Amniotic epithelial cell (primary cell): Measurements from ENCODE around the gene OR13H1.
"Not testable (repeated sequence)": the region's sequence is repeated elsewhere in the genome, so short reads cannot be mapped to it uniquely, and the experiment has no call there.

Source experiments
- DNase-seq: peaks from one replicate; pipeline ENCODE4 v3.0.0-alpha.2; 2010; ENCODE audit warnings: low read depth

The OR13H1 gene

GRCh38 chrX:131543774-131544173, at the start of gene OR13H1:
Gene OR13H1, plus strand, starts transcription at chrX:131544074. Its CDS starts 0 bp downstream, at chrX:131544074.
- no peak for DNase-seq

DNA sequence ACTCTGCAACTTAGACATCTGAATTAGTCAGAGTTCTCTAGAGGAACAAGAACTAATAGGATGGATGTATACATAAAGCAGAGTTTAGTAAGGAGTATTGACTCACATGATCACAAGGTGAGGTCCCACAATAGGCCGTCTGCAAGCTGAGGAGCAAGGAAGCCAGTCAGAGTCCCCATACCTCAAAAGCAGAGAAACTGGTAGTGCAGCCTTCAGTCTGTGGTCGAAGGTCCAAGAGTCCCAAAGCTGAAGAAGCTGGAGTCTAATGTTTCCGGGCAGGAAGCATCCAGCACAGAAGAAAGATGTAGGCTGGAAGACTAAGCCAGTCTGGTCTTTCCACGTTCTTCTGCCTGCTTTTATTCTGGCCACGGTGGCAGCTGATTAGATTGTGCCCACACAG, 42.3 kb upstream of the OR13H1 start:
- not testable (repeated sequence) for DNase-seq

DNA sequence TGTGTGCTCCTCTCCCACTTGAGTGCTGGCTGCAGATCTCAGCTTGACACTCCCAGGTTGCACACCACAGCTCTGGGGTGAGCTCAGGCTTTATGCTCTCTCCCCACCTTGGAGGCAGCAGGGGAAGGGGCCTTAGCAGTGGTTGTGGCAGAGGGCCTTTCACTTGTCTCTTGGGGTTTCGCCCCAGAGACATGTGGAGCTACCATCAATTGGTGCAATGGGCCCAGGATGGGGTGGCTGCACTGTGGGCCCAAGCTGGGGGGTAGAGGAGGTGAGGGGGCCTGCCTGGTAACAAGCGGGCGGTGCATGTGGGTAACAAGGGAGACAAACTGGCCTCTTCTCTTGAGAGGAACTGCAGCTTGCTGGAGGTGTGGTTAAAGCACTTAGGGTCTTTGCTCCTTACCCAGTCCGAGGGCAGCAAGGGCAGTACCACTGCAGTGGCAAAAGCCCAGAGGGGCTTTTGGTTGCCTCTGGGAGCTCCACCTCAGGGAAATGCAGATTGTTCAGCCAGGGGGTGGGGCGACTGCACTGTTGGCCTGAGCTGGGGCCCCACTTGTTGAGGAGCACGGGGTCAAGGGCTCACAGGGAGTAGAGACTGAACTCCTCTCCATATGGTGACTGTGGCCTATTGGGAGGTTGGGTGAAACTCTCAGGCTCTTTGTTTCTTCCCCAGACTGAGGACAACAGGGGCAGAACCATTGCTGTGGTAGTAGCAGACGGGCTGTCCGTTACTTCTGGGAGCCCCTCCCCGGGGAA, 30.5 kb upstream of the OR13H1 start:
- DNase-seq, result no peak

GRCh38 chrX:131521824-131522223, 22.1 kb upstream of the OR13H1 start:
- no peak for DNase-seq

DNA sequence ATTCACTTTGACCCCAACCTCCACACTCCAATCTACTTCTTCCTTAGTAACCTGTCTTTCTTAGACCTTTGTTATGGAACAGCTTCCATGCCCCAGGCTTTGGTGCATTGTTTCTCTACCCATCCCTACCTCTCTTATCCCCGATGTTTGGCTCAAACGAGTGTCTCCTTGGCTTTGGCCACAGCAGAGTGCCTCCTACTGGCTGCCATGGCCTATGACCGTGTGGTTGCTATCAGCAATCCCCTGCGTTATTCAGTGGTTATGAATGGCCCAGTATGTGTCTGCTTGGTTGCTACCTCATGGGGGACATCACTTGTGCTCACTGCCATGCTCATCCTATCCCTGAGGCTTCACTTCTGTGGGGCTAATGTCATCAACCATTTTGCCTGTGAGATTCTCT, 344 bp downstream of the OR13H1 start:
- DNase-seq, result no peak

DNA sequence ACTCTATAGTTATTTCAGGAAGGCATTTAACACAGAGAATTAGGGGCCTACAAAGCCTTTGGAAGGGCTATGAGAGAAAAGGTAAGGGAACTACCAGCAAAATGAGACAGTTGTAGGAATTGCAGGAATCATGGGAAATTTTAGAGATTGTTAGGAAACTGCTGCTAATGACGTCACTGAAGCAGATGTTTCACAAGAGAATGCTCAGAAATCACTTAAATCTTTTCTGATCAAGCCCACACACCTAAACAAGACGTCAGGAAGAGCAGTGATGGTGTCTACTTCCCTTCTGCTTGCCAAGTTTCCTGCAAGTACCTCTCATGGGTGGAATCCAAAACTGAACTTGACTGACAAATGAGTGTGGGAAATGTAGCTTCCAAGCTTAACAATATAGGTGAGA, 5.1 kb downstream of the OR13H1 start:
- no peak for DNase-seq

DNA sequence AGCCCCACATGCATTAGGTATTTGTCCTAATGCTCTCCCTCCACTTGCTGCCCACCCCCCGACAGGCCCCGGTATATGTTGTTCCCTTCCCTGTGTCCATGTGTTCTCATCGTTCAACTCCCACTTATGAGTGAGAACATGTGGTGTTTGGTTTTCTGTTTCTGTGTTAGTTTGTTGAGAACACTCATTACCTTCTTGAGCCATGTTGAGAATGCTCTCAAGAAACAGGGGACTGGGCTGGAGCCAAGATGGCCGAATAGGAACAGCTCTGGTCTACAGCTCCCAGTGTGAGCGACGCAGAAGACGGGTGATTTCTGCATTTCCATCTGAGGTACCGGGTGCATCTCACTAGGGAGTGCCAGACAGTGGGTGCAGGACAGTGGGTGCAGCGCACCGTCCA, 8.6 kb downstream of the OR13H1 start:
- not testable (repeated sequence) for DNase-seq

GRCh38 chrX:131558562-131558961, 14.7 kb downstream of the OR13H1 start:
- no peak for DNase-seq

- DNase-seq, result no peak
Observed at GRCh38 chrX:131564553-131565229, 20.8 kb downstream of the OR13H1 start.

- DNase-seq, result no peak
Observed at GRCh38 chrX:131565909-131566308, 22.0 kb downstream of the OR13H1 start.

GRCh38 chrX:131571348-131571747, 27.5 kb downstream of the OR13H1 start:
- no peak for DNase-seq

DNA sequence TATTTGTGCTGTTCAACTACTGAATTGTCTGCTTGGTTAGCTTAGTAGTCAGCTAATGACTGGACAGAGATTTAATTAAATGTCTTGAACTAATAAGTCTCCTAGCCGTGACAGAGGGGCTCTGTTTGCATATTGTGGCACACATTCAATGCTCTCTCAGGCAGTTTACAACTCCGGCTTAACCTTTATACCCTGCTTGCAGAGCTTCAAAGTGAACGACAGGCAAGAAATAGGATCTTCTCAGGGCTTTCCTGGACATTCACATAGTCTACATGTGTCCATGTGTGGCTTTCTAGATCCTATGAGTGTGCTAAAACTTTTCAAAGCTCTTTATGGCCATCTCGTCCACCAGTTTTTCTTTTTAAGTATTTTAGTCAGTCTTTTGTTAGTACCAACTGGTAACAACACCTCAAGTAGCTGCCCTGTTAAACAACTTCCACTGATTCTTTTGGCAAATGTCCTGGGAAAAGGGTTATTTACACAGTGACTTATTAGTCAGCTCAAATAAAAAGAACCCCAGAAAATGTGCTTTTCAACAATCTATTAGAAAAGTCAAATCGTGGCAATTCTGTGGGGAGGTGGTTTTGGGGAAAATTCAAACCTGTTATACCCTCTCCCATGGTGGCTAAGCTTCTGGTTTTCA, 28.6 kb downstream of the OR13H1 start:
- no peak for DNase-seq

DNA sequence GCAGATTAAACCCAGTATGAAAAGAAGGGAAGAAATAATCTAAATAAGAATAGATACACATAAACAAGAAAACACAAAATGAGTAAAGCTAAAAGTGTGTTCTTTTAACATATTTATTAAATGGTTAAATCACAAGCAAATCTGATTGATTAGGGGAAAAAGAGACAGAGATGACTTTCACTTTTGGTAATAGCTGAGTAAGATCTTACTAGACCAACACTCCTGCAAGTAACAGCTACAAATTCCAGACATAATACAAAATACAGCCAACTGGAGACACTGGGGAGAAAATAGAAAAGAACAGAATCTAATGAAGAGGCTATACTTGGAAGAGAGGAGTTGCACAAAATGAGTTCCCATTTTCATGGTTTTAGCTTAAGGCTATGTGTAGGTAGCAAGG, 33.5 kb downstream of the OR13H1 start:
- DNase-seq, result no peak

GRCh38 chrX:131577999-131578734, 34.3 kb downstream of the OR13H1 start:
- no peak for DNase-seq

DNA sequence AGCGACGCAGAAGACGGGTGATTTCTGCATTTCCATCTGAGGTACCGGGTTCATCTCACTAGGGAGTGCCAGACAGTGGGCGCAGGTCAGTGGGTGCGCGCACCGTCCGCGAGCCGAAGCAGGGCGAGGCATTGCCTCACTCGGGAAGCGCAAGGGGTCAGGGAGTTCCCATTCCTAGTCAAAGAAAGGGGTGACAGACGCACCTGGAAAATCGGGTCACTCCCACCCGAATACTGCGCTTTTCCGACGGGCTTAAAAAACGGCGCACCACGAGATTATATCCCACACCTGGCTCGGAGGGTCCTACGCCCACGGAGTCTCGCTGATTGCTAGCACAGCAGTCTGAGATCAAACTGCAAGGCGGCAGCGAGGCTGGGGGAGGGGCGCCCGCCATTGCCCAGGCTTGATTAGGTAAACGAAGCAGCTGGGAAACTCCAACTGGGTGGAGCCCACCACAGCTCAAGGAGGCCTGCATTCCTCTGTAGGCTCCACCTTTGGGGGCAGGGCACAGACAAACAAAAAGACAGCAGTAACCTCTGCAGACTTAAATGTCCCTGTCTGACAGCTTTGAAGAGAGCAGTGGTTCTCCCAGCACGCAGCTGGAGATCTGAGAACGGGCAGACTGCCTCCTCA, 35.0 kb downstream of the OR13H1 start:
- DNase-seq, result not testable (repeated sequence)

- DNase-seq, result peak; percentile 3
Observed at GRCh38 chrX:131588995-131589394, 45.1 kb downstream of the OR13H1 start.
